GM23338 (cell line): Measurements from ENCODE around the gene KCNJ6. TPM values are rescaled to one million over a fixed set of nuclear protein-coding genes. Genes with fewer than 3 reads are reported as not detected.
A peak's percentile ranks its signal among the peaks of the same experiment; 100 is the strongest.

Experiments
- ATAC-seq: fragments of 200-7000 bp; cut with Tn5 transposase; 3 replicates; pipeline ENCODE4 v1.9.1; 2020
- DNase-seq: peaks from one replicate; pipeline ENCODE4 v3.0.0-alpha.2; 2015; ENCODE audit warnings: low spot score
- H2AFZ ChIP-seq: fragments of 200-600 bp; sonication (generic); 2 replicates; pipeline ENCODE4 v1.8.0; 2016; ENCODE audit warnings: antibody characterized with exemption, mild to moderate bottlenecking, moderate library complexity
- H3F3A ChIP-seq: fragments of 200-600 bp; sonication (generic); replicated peaks from 2 replicates; pipeline ENCODE4 v1.8.0; 2017; ENCODE audit warnings: antibody characterized with exemption, mixed run types, low read depth
- H3K27ac ChIP-seq: fragments of 200-600 bp; sonication (generic); 2 replicates; pipeline ENCODE4 v1.6.1; 2016; ENCODE audit warnings: low read depth
- H3K27me3 ChIP-seq: fragments of 200-600 bp; sonication (generic); 2 replicates; pipeline ENCODE4 v1.8.0; 2016; ENCODE audit warnings: mild to moderate bottlenecking, mixed run types, moderate library complexity; ENCODE audit not compliant: insufficient read depth
- H3K36me3 ChIP-seq: fragments of 200-600 bp; sonication (generic); 2 replicates; pipeline ENCODE4 v1.8.0; 2016; ENCODE audit warnings: mild to moderate bottlenecking; ENCODE audit not compliant: insufficient read depth
- H3K4me1 ChIP-seq: fragments of 200-600 bp; sonication (generic); 2 replicates; pipeline ENCODE4 v1.8.0; 2016; ENCODE audit warnings: mild to moderate bottlenecking, moderate library complexity; ENCODE audit not compliant: insufficient read depth
- H3K4me2 ChIP-seq: fragments of 200-600 bp; sonication (generic); 2 replicates; pipeline ENCODE4 v1.7.1; 2017; ENCODE audit warnings: mixed run types
- H3K4me3 ChIP-seq: fragments of 200-600 bp; sonication (generic); 2 replicates; pipeline ENCODE4 v1.6.1; 2016; ENCODE audit warnings: mixed run types
- H3K79me2 ChIP-seq: fragments of 200-600 bp; sonication (generic); replicated peaks from 2 replicates; pipeline ENCODE4 v1.8.0; 2017; ENCODE audit warnings: mild to moderate bottlenecking; ENCODE audit not compliant: insufficient read depth
- H3K9me2 ChIP-seq: fragments of 200-600 bp; sonication (generic); 2 replicates; pipeline ENCODE4 v1.8.0; 2017; ENCODE audit not compliant: insufficient read depth
- H4K20me1 ChIP-seq: fragments of 200-600 bp; sonication (generic); replicated peaks from 2 replicates; pipeline ENCODE4 v1.8.0; 2017; ENCODE audit warnings: mild to moderate bottlenecking; ENCODE audit not compliant: insufficient read depth
- H3K27ac Mint-ChIP-seq: 2 replicates; pipeline ENCODE4 v1.8.0; 2020; ENCODE audit warnings: inconsistent platforms, mild to moderate bottlenecking, moderate library complexity, mixed read lengths
- H3K27me3 Mint-ChIP-seq: 3 replicates; pipeline ENCODE4 v1.8.0; 2022; ENCODE audit warnings: low read depth, mild to moderate bottlenecking, moderate library complexity, mixed read lengths, inconsistent platforms; ENCODE audit not compliant: insufficient read depth, poor library complexity
- H3K36me3 Mint-ChIP-seq: 3 replicates; pipeline ENCODE4 v1.8.0; 2021; ENCODE audit warnings: low read depth, mild to moderate bottlenecking, inconsistent platforms, moderate library complexity, mixed read lengths
- H3K4me1 Mint-ChIP-seq: 3 replicates; pipeline ENCODE4 v1.8.0; 2020; ENCODE audit warnings: mild to moderate bottlenecking, inconsistent platforms, mixed read lengths
- H3K4me3 Mint-ChIP-seq: 3 replicates; pipeline ENCODE4 v1.8.0; 2021; ENCODE audit warnings: moderate library complexity, mild to moderate bottlenecking, inconsistent platforms, mixed read lengths
- H3K9me3 Mint-ChIP-seq: 3 replicates; pipeline ENCODE4 v1.8.0; 2020; ENCODE audit warnings: moderate library complexity, mild to moderate bottlenecking, inconsistent platforms, mixed read lengths
- CREB1 ChIP-seq: fragments of 250-450 bp; sonication (Bioruptor Pico); IDR thresholded peaks from 2 replicates; pipeline ENCODE4 v1.5.0; 2020; ENCODE audit warnings: low read depth, mild to moderate bottlenecking, moderate library complexity
- CTCF ChIP-seq, 2 experiments: fragments of 200-600 bp in 1 of 2; sonication (generic) in 1 of 2; conservative IDR thresholded peaks; 2 replicates each; pipeline versions ENCODE4 v1.5.1 to v1.6.1; 2016 to 2017; ENCODE audit warnings: antibody characterized with exemption in 2 of 2, low read depth in 2 of 2, mild to moderate bottlenecking in 2 of 2, moderate library complexity in 1 of 2
- ETS1 ChIP-seq: IDR thresholded peaks from 2 replicates; pipeline ENCODE4 v1.6.1; 2016; ENCODE audit warnings: antibody characterized with exemption
- EZH2 ChIP-seq: fragments of 200-600 bp; sonication (generic); IDR thresholded peaks from one replicate; pipeline ENCODE4 v1.8.0; 2017; ENCODE audit warnings: antibody characterized with exemption, mild to moderate bottlenecking, low read depth; ENCODE audit not compliant: unreplicated experiment
- EZH2phosphoT487 ChIP-seq: fragments of 200-600 bp; sonication (generic); IDR thresholded peaks from one replicate; pipeline ENCODE4 v1.8.1; 2018; ENCODE audit warnings: antibody characterized with exemption; ENCODE audit not compliant: unreplicated experiment
- JUNB ChIP-seq: IDR thresholded peaks from one replicate; pipeline ENCODE4 v1.6.1; 2016; ENCODE audit warnings: antibody characterized with exemption; ENCODE audit not compliant: unreplicated experiment
- NANOG ChIP-seq: IDR thresholded peaks from 2 replicates; pipeline ENCODE4 v1.6.1; 2016; ENCODE audit warnings: antibody characterized with exemption, borderline replicate concordance
- POLR2AphosphoS5 ChIP-seq: IDR thresholded peaks from 2 replicates; pipeline ENCODE4 v1.6.1; 2016; ENCODE audit warnings: antibody characterized with exemption, low read depth
- REST ChIP-seq: IDR thresholded peaks from one replicate; pipeline ENCODE4 v1.6.1; 2018; ENCODE audit warnings: antibody characterized with exemption; ENCODE audit not compliant: unreplicated experiment
- STAT1 ChIP-seq: IDR thresholded peaks from one replicate; pipeline ENCODE4 v1.6.1; 2016; ENCODE audit warnings: antibody characterized with exemption; ENCODE audit not compliant: unreplicated experiment
- ZNF114 ChIP-seq: fragments of 250-450 bp; sonication (Bioruptor Pico); IDR thresholded peaks from 2 replicates; pipeline ENCODE4 v1.5.0; 2020; ENCODE audit warnings: mild to moderate bottlenecking, moderate library complexity
- ZNF331 ChIP-seq: fragments of 250-450 bp; sonication (Bioruptor Pico); IDR thresholded peaks from 2 replicates; pipeline ENCODE4 v1.5.0; 2020; ENCODE audit warnings: low read depth, mild to moderate bottlenecking, moderate library complexity
- ZNF462 ChIP-seq: fragments of 250-450 bp; sonication (Bioruptor Pico); IDR thresholded peaks from 2 replicates; pipeline ENCODE4 v1.5.0; 2020; ENCODE audit warnings: mild to moderate bottlenecking, moderate library complexity
- polyA plus RNA-seq: library from polyadenylated mRNA; unstranded; fragments of >200 nt; fragmentation: Nextera tagmentation; extraction: Ambion mirVana; gene quantifications from 2 replicates; pipeline ENCODE4 v1.2.1, GENCODE V29; 2016
- total RNA-seq: library from RNA; depleted of rRNA; stranded (reverse); fragments of >200 nt; shearing (Covaris generic); gene quantifications from 2 replicates; pipeline ENCODE4 v1.2.3, GENCODE V29; 2014

KCNJ6 gene
- total and polyA plus RNA-seq, 2 experiments from 2014 or later: 0.48 to 0.52 TPM

DNA sequence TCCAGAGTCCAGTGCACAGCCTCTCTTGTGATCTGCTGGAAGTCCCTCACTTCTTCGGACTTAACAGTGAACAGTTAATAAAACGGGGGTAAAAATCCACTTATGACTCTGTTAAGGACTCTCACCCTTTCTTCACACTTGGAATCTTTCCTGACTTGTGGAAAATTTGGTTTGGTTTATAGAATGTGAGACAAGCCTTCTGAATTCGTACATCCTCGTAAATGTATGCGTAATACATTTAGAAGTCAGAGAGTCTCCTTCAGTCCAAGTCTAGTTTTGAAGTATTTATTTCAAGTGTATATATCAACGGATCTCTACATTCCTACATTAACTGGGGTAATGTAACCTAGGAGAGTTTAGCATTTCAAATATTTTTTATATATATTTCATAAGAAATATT, 270.4 kb downstream of the KCNJ6 start:
- Mint-ChIP-seq H3K4me3 (no peak overlapping the region), H3K9me3 (no peaks in the 10 kb centered on the region), H3K36me3 (no peaks in the 10 kb centered on the region; the same call in 2 of the 3 replicates), H3K27ac (no peak overlapping the region), H3K27me3 (peaks cover 2% of the 10 kb centered on the region), H3K4me1 (peaks cover 14% of the 10 kb centered on the region)
- H3K4me3 ChIP-seq: no peak overlapping the region
- no peaks in the 10 kb centered on the region for H4K20me1 ChIP-seq
- peaks cover 3% of the 10 kb centered on the region; the same call in 1 of the 2 replicates for H3K9me2 ChIP-seq
- H2AFZ ChIP-seq: no peak overlapping the region
- no peaks in the 10 kb centered on the region for H3K27me3 ChIP-seq
- ATAC-seq: no peak
- TF ChIP-seq ZNF462: no peak
- no peak for TF ChIP-seq CREB1 (CRISPR knock-in tag)
- TF ChIP-seq STAT1: no peak
- TF ChIP-seq ETS1: no peak
- no peak for TF ChIP-seq EZH2phosphoT487
- TF ChIP-seq REST: no peak
- TF ChIP-seq ZNF331 (CRISPR knock-in tag): no peak
- TF ChIP-seq ZNF114 (CRISPR knock-in tag): no peak
- no peak for TF ChIP-seq CTCF (conservative IDR thresholded peaks at IDR 0.05; ENCODE audit: low read depth in 2 of 2)
- no peak for TF ChIP-seq POLR2AphosphoS5
- TF ChIP-seq EZH2: no peak
- no peak for TF ChIP-seq JUNB
- TF ChIP-seq NANOG: no peak
- H3K27ac ChIP-seq: 0 out of 2 replicates have a peak overlapping the region, but pooled peaks have one; percentile 59
- 0 out of 2 replicates have a peak, but pooled peaks cover 4% of the 10 kb centered on the region for H3K36me3 ChIP-seq
- no peak overlapping the region for H3K4me2 ChIP-seq
- no peaks in the 10 kb centered on the region for H3F3A ChIP-seq
- H3K4me1 ChIP-seq: peaks cover 13% of the 10 kb centered on the region
- no peak for DNase-seq
- H3K79me2 ChIP-seq: no peaks in the 10 kb centered on the region
